GM08714 (cell line): ENCODE data around the gene STOX2.

Source experiments
- H3K4me3 ChIP-seq: fragments of 200-500 bp; sonication (Bioruptor generic); 2 replicates; pipeline ENCODE4 v1.5.1; 2014; ENCODE audit warnings: mild to moderate bottlenecking, low read length, inconsistent platforms
- ZNF274 ChIP-seq: IDR thresholded peaks from 2 replicates; pipeline ENCODE4 v1.6.1; 2012; ENCODE audit warnings: mild to moderate bottlenecking, low read depth, low read length

The STOX2 gene

GRCh38 chr4:183876268-183876934, 28.7 kb upstream of the STOX2 start:
- TF ChIP-seq ZNF274 = no peak
- no peak overlapping the region for H3K4me3 ChIP-seq

GRCh38 chr4:183878251-183878970, 26.7 kb upstream of the STOX2 start:
- TF ChIP-seq ZNF274 = no peak
- H3K4me3 ChIP-seq = no peak overlapping the region

GRCh38 chr4:183885205-183885720, 19.8 kb upstream of the STOX2 start:
- H3K4me3 ChIP-seq = no peak overlapping the region
- no peak for TF ChIP-seq ZNF274

- TF ChIP-seq ZNF274 = no peak
- no peak overlapping the region for H3K4me3 ChIP-seq
Observed at GRCh38 chr4:183887351-183887750, 17.8 kb upstream of the STOX2 start.

GRCh38 chr4:183888564-183888963, 16.5 kb upstream of the STOX2 start:
- TF ChIP-seq ZNF274 = no peak
- no peak overlapping the region for H3K4me3 ChIP-seq

GRCh38 chr4:183889190-183889589, 15.9 kb upstream of the STOX2 start:
- TF ChIP-seq ZNF274 = no peak
- no peak overlapping the region for H3K4me3 ChIP-seq

- H3K4me3 ChIP-seq = no peak overlapping the region
- no peak for TF ChIP-seq ZNF274
Observed at GRCh38 chr4:183897193-183897592, 7.9 kb upstream of the STOX2 start.

GRCh38 chr4:183898456-183898855, 6.7 kb upstream of the STOX2 start:
- no peak for TF ChIP-seq ZNF274
- H3K4me3 ChIP-seq = no peak overlapping the region

- H3K4me3 ChIP-seq = no peak overlapping the region
- no peak for TF ChIP-seq ZNF274
Observed at GRCh38 chr4:183903021-183903760, 1.9 kb upstream of the STOX2 start.

- H3K4me3 ChIP-seq = no peak overlapping the region; the same call in 1 of the 2 replicates
- no peak for TF ChIP-seq ZNF274
Observed at GRCh38 chr4:183905593-183906488, 734 bp downstream of the STOX2 start.

- no peak overlapping the region for H3K4me3 ChIP-seq
- no peak for TF ChIP-seq ZNF274
Observed at GRCh38 chr4:183906489-183906738, 1.3 kb downstream of the STOX2 start.

GRCh38 chr4:183906739-183907651, 1.9 kb downstream of the STOX2 start:
- no peak for TF ChIP-seq ZNF274
- H3K4me3 ChIP-seq = no peak overlapping the region

GRCh38 chr4:183907871-183908683, 3.0 kb downstream of the STOX2 start:
- H3K4me3 ChIP-seq = no peak overlapping the region
- TF ChIP-seq ZNF274 = no peak
